GM23338 (cell line): Measurements from ENCODE around the gene DUXA. TPM values are rescaled to one million over a fixed set of nuclear protein-coding genes. Genes with fewer than 3 reads are reported as not detected.
A peak's percentile ranks its signal among the peaks of the same experiment; 100 is the strongest.

Source experiments
- ATAC-seq: fragments of 200-7000 bp; cut with Tn5 transposase; 3 replicates; pipeline ENCODE4 v1.9.1; 2020
- DNase-seq: peaks from one replicate; pipeline ENCODE4 v3.0.0-alpha.2; 2015; ENCODE audit warnings: low spot score
- H2AFZ ChIP-seq: fragments of 200-600 bp; sonication (generic); 2 replicates; pipeline ENCODE4 v1.8.0; 2016; ENCODE audit warnings: antibody characterized with exemption, mild to moderate bottlenecking, moderate library complexity
- H3F3A ChIP-seq: fragments of 200-600 bp; sonication (generic); replicated peaks from 2 replicates; pipeline ENCODE4 v1.8.0; 2017; ENCODE audit warnings: antibody characterized with exemption, mixed run types, low read depth
- H3K27ac ChIP-seq: fragments of 200-600 bp; sonication (generic); 2 replicates; pipeline ENCODE4 v1.6.1; 2016; ENCODE audit warnings: low read depth
- H3K27me3 ChIP-seq: fragments of 200-600 bp; sonication (generic); 2 replicates; pipeline ENCODE4 v1.8.0; 2016; ENCODE audit warnings: mild to moderate bottlenecking, mixed run types, moderate library complexity; ENCODE audit not compliant: insufficient read depth
- H3K36me3 ChIP-seq: fragments of 200-600 bp; sonication (generic); 2 replicates; pipeline ENCODE4 v1.8.0; 2016; ENCODE audit warnings: mild to moderate bottlenecking; ENCODE audit not compliant: insufficient read depth
- H3K4me1 ChIP-seq: fragments of 200-600 bp; sonication (generic); 2 replicates; pipeline ENCODE4 v1.8.0; 2016; ENCODE audit warnings: mild to moderate bottlenecking, moderate library complexity; ENCODE audit not compliant: insufficient read depth
- H3K4me2 ChIP-seq: fragments of 200-600 bp; sonication (generic); 2 replicates; pipeline ENCODE4 v1.7.1; 2017; ENCODE audit warnings: mixed run types
- H3K4me3 ChIP-seq: fragments of 200-600 bp; sonication (generic); 2 replicates; pipeline ENCODE4 v1.6.1; 2016; ENCODE audit warnings: mixed run types
- H3K79me2 ChIP-seq: fragments of 200-600 bp; sonication (generic); replicated peaks from 2 replicates; pipeline ENCODE4 v1.8.0; 2017; ENCODE audit warnings: mild to moderate bottlenecking; ENCODE audit not compliant: insufficient read depth
- H3K9me2 ChIP-seq: fragments of 200-600 bp; sonication (generic); 2 replicates; pipeline ENCODE4 v1.8.0; 2017; ENCODE audit not compliant: insufficient read depth
- H4K20me1 ChIP-seq: fragments of 200-600 bp; sonication (generic); replicated peaks from 2 replicates; pipeline ENCODE4 v1.8.0; 2017; ENCODE audit warnings: mild to moderate bottlenecking; ENCODE audit not compliant: insufficient read depth
- H3K27ac Mint-ChIP-seq: 2 replicates; pipeline ENCODE4 v1.8.0; 2020; ENCODE audit warnings: inconsistent platforms, mild to moderate bottlenecking, moderate library complexity, mixed read lengths
- H3K27me3 Mint-ChIP-seq: 3 replicates; pipeline ENCODE4 v1.8.0; 2022; ENCODE audit warnings: low read depth, mild to moderate bottlenecking, moderate library complexity, mixed read lengths, inconsistent platforms; ENCODE audit not compliant: insufficient read depth, poor library complexity
- H3K36me3 Mint-ChIP-seq: 3 replicates; pipeline ENCODE4 v1.8.0; 2021; ENCODE audit warnings: low read depth, mild to moderate bottlenecking, inconsistent platforms, moderate library complexity, mixed read lengths
- H3K4me1 Mint-ChIP-seq: 3 replicates; pipeline ENCODE4 v1.8.0; 2020; ENCODE audit warnings: mild to moderate bottlenecking, inconsistent platforms, mixed read lengths
- H3K4me3 Mint-ChIP-seq: 3 replicates; pipeline ENCODE4 v1.8.0; 2021; ENCODE audit warnings: moderate library complexity, mild to moderate bottlenecking, inconsistent platforms, mixed read lengths
- H3K9me3 Mint-ChIP-seq: 3 replicates; pipeline ENCODE4 v1.8.0; 2020; ENCODE audit warnings: moderate library complexity, mild to moderate bottlenecking, inconsistent platforms, mixed read lengths
- EZH2phosphoT487 ChIP-seq: fragments of 200-600 bp; sonication (generic); IDR thresholded peaks from one replicate; pipeline ENCODE4 v1.8.1; 2018; ENCODE audit warnings: antibody characterized with exemption; ENCODE audit not compliant: unreplicated experiment
- NANOG ChIP-seq: IDR thresholded peaks from 2 replicates; pipeline ENCODE4 v1.6.1; 2016; ENCODE audit warnings: antibody characterized with exemption, borderline replicate concordance
- POLR2AphosphoS5 ChIP-seq: IDR thresholded peaks from 2 replicates; pipeline ENCODE4 v1.6.1; 2016; ENCODE audit warnings: antibody characterized with exemption, low read depth
- ZNF114 ChIP-seq: fragments of 250-450 bp; sonication (Bioruptor Pico); IDR thresholded peaks from 2 replicates; pipeline ENCODE4 v1.5.0; 2020; ENCODE audit warnings: mild to moderate bottlenecking, moderate library complexity
- polyA plus RNA-seq: library from polyadenylated mRNA; unstranded; fragments of >200 nt; fragmentation: Nextera tagmentation; extraction: Ambion mirVana; gene quantifications from 2 replicates; pipeline ENCODE4 v1.2.1, GENCODE V29; 2016
- small RNA-seq: library from RNA; depleted of rRNA; stranded (forward); fragments of <200 nt; gene quantifications from one replicate; pipeline ENCODE3, GENCODE V24; 2014; ENCODE audit warnings: low replicate concordance
- total RNA-seq: library from RNA; depleted of rRNA; stranded (reverse); fragments of >200 nt; shearing (Covaris generic); gene quantifications from 2 replicates; pipeline ENCODE4 v1.2.3, GENCODE V29; 2014; rRNA removed
- TF ChIP-seq, protein P1 (sequence below), 2 experiments: fragments of 200-600 bp in 1 of 2; sonication (generic) in 1 of 2; conservative IDR thresholded peaks; 2 replicates each; pipeline versions ENCODE4 v1.5.1 to v1.6.1; 2016 to 2017; ENCODE audit warnings: antibody characterized with exemption in 2 of 2, low read depth in 2 of 2, mild to moderate bottlenecking in 2 of 2, moderate library complexity in 1 of 2

DUXA gene
- total and polyA plus RNA-seq, 2 experiments from 2014 or later: not detected

DNA sequence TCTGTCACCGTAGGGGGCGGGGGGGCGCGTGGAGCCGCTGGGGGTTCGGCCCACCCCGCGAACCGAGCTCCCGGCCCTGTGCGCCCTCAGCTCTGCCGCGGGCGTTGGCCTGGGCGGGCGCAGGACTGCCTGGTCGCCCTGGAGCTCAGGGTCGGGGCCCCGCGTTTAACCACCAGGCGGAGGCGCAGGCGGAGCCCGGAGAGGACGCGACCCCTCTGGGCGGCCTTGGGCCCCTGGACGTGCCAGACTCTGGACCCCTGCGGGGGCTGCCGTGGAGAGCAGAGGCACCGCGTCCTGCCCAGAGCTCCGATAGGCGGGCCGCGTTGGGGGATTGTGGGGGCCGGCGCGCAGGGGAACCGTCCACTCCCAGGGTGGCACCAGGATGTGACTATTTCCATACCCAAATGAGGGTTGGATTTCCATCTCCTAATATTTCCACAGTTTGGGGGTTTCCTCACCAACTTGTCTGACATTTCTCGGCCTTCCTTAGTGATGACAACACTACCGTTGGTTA is 60.5 kb downstream of the DUXA start:
- no peak overlapping the region for H3K27ac Mint-ChIP-seq
- Histone ChIP-seq H2AFZ (no peak overlapping the region), H3K4me2 (no peak overlapping the region), H3K79me2 (no peaks in the 10 kb centered on the region), H3K27me3 (peaks cover 16% of the 10 kb centered on the region), H3K4me3 (peak overlapping the region; percentile 44), H3K4me1 (no peaks in the 10 kb centered on the region), H4K20me1 (no peaks in the 10 kb centered on the region), H3K36me3 (peaks cover 3% of the 10 kb centered on the region; the same call in 1 of the 2 replicates), H3K27ac (no peak overlapping the region), H3K9me2 (no peaks in the 10 kb centered on the region), H3F3A (no peaks in the 10 kb centered on the region)
- peak; percentile 33 for DNase-seq
- H3K27me3 Mint-ChIP-seq: no peaks in the 10 kb centered on the region
- H3K4me3 Mint-ChIP-seq: no peak overlapping the region
- peaks cover 25% of the 10 kb centered on the region for H3K36me3 Mint-ChIP-seq
- H3K9me3 Mint-ChIP-seq: peaks cover 78% of the 10 kb centered on the region
- peak; percentile 80 for ATAC-seq
- H3K4me1 Mint-ChIP-seq: no peaks in the 10 kb centered on the region
- no peak for TF ChIP-seq NANOG

DNA sequence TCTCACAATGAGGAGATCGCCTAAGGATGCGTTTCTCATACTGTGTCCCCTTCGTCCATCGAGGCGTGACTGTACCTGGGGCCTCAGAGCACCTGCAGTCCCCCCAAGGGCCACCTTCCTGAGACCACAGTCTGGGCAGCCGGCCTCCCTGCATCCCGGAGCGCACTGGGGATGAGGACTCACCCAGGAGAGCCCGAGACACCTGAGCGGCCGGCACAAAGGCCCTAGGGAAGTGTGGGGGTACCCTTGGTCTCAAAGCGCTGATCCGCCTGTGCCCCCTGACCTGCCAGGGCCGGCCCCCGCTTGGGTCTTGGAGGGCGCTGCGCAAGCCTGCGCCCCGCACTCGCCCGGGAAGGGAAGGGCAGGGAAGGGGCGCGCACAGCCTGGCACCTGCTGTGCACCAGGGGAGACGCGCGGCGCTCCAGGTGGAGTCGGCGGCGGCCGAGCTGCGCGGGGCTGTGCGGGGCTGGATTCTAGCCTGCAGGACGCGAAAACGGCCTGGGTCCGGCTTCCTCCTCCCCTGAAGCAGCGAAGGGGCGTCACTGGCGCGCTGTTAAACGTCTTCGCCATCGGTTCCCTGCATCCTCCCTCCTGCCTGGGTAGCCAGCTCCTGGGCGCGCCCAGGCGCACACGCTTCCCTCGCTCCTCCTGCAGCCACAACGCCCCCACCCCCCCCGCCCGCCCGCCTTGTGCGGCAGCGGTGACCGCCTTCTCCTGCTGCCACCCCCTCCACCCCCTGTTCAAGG is 61.1 kb downstream of the DUXA start:
- peak; percentile 21 for DNase-seq
- H4K20me1 ChIP-seq: no peaks in the 10 kb centered on the region
- H3K36me3 Mint-ChIP-seq: peaks cover 23% of the 10 kb centered on the region
- H3K4me3 Mint-ChIP-seq: no peak overlapping the region
- no peaks in the 10 kb centered on the region for H3K9me2 ChIP-seq
- H3K27ac ChIP-seq: no peak overlapping the region
- H3K4me1 ChIP-seq: no peaks in the 10 kb centered on the region
- H3K27ac Mint-ChIP-seq: no peak overlapping the region
- H3K9me3 Mint-ChIP-seq: peaks cover 78% of the 10 kb centered on the region
- TF ChIP-seq EZH2phosphoT487 (no peak), NANOG (no peak), ZNF114 (no peak), POLR2AphosphoS5 (no peak)
- TF ChIP-seq, protein P1, sequence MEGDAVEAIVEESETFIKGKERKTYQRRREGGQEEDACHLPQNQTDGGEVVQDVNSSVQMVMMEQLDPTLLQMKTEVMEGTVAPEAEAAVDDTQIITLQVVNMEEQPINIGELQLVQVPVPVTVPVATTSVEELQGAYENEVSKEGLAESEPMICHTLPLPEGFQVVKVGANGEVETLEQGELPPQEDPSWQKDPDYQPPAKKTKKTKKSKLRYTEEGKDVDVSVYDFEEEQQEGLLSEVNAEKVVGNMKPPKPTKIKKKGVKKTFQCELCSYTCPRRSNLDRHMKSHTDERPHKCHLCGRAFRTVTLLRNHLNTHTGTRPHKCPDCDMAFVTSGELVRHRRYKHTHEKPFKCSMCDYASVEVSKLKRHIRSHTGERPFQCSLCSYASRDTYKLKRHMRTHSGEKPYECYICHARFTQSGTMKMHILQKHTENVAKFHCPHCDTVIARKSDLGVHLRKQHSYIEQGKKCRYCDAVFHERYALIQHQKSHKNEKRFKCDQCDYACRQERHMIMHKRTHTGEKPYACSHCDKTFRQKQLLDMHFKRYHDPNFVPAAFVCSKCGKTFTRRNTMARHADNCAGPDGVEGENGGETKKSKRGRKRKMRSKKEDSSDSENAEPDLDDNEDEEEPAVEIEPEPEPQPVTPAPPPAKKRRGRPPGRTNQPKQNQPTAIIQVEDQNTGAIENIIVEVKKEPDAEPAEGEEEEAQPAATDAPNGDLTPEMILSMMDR (conservative IDR thresholded peaks at IDR 0.05; ENCODE audit: low read depth in 2 of 2): no peak
- peaks cover 3% of the 10 kb centered on the region; the same call in 1 of the 2 replicates for H3K36me3 ChIP-seq
- peak; percentile 71 for ATAC-seq
- no peaks in the 10 kb centered on the region for H3F3A ChIP-seq
- peak overlapping the region; percentile 52; the same call in 1 of the 2 replicates for H2AFZ ChIP-seq
- H3K27me3 ChIP-seq: peaks cover 16% of the 10 kb centered on the region
- peak overlapping the region; percentile 44 for H3K4me3 ChIP-seq
- H3K4me1 Mint-ChIP-seq: no peaks in the 10 kb centered on the region
- peak overlapping the region; percentile 57; the same call in 1 of the 2 replicates for H3K4me2 ChIP-seq
- no peaks in the 10 kb centered on the region for H3K27me3 Mint-ChIP-seq
- no peaks in the 10 kb centered on the region for H3K79me2 ChIP-seq

Small RNA genes within 50 kb of the gene (small RNA-seq; reads per million reads assigned to genes)
- not detected for gene AC025588.3

Other genes starting within 250 kb of the DUXA start
- gene USP29, start 47.5 kb downstream of the DUXA start, total RNA-seq: not detected in 2 replicates
- not detected in 2 replicates for gene USP29, start 47.5 kb downstream of the DUXA start, polyA plus RNA-seq
- not detected in 2 replicates for gene ZIM3, start 22.3 kb downstream of the DUXA start, total RNA-seq
- not detected in 2 replicates for gene ZIM3, start 22.3 kb downstream of the DUXA start, polyA plus RNA-seq
- gene ZNF264, start 24.0 kb upstream of the DUXA start, total RNA-seq: 15.5 and 25.9 TPM in 2 replicates
- 3.4 and 4.0 TPM in 2 replicates for gene ZNF264, start 24.0 kb upstream of the DUXA start, polyA plus RNA-seq
- 2.4 and 6.7 TPM in 2 replicates for gene AURKC, start 63.5 kb upstream of the DUXA start, total RNA-seq
- gene AURKC, start 63.5 kb upstream of the DUXA start, polyA plus RNA-seq: 3.2 and 4.9 TPM in 2 replicates
- gene ZNF805, start 73.1 kb upstream of the DUXA start, total RNA-seq: 18.5 and 19.0 TPM in 2 replicates
- 1.3 and 1.7 TPM in 2 replicates for gene ZNF805, start 73.1 kb upstream of the DUXA start, polyA plus RNA-seq
- 79.6 and 81.7 TPM in 2 replicates for gene ZNF460, start 113.0 kb upstream of the DUXA start, total RNA-seq
- gene ZNF460, start 113.0 kb upstream of the DUXA start, polyA plus RNA-seq: 3.0 and 3.4 TPM in 2 replicates
- 10.3 and 12.6 TPM in 2 replicates for gene ZNF543, start 153.0 kb upstream of the DUXA start, total RNA-seq
- gene ZNF543, start 153.0 kb upstream of the DUXA start, polyA plus RNA-seq: 2.4 and 3.1 TPM in 2 replicates
- 10.1 and 12.4 TPM in 2 replicates for gene ZNF304, start 183.8 kb upstream of the DUXA start, total RNA-seq
- gene ZNF304, start 183.8 kb upstream of the DUXA start, polyA plus RNA-seq: 2.7 and 3.5 TPM in 2 replicates
- 17.1 and 24.1 TPM in 2 replicates for gene TRAPPC2B, start 196.1 kb upstream of the DUXA start, total RNA-seq
- gene TRAPPC2B, start 196.1 kb upstream of the DUXA start, polyA plus RNA-seq: 55.2 and 60.5 TPM in 2 replicates
- 4.9 and 5.1 TPM in 2 replicates for gene ZNF547, start 196.1 kb upstream of the DUXA start, total RNA-seq
- 0.71 and 1.1 TPM in 2 replicates for gene ZNF547, start 196.1 kb upstream of the DUXA start, polyA plus RNA-seq
- gene ZNF548, start 222.4 kb upstream of the DUXA start, total RNA-seq: 7.4 and 9.8 TPM in 2 replicates
- gene ZNF548, start 222.4 kb upstream of the DUXA start, polyA plus RNA-seq: 1.9 and 2.4 TPM in 2 replicates
- gene ZNF17, start 243.7 kb upstream of the DUXA start, total RNA-seq: 10.7 and 15.0 TPM in 2 replicates
- 1.1 and 2.6 TPM in 2 replicates for gene ZNF17, start 243.7 kb upstream of the DUXA start, polyA plus RNA-seq